Pulmonary artery endothelial cell (primary cell): ENCODE measurements around the gene RABL6. TPM values are rescaled to one million over a fixed set of nuclear protein-coding genes. Genes with fewer than 3 reads are reported as not detected.
A peak's percentile ranks its signal among the peaks of the same experiment; 100 is the strongest.
"Not testable (repeated sequence)": the region's sequence is repeated elsewhere in the genome, so short reads cannot be mapped to it uniquely, and the experiment has no call there.

Experiments
- DNase-seq: peaks from one replicate; pipeline ENCODE4 v3.0.0-alpha.2; 2011; ENCODE audit warnings: low read depth, low spot score
- total RNA-seq: library from RNA; depleted of rRNA; stranded (reverse); fragments of >200 nt; gene quantifications from 2 replicates; pipeline ENCODE4 v1.2.3, GENCODE V29; 2014

RABL6 gene
- total RNA-seq, 1 donor from 2014 or later = 96.1 TPM

DNA sequence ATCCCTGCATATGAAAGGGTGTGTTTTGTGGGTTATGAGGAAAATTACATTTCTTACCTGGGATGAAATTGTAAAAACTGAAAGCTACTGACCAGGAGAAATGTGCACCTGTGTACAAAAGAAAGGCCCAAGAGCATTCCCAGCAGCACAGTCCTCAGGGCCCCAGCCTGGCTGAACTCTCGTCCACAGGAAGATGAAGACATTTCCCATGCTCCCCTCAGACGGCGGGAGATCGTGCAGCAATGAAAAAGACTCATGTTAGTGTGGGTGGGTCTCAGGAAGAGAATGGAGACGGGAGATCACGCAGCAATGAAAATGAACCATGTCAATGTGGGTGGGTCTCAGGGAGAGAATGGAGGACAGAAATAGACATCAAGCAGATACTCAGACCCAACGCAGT, 30.8 kb upstream of the RABL6 start:
- DNase-seq = no peak

DNA sequence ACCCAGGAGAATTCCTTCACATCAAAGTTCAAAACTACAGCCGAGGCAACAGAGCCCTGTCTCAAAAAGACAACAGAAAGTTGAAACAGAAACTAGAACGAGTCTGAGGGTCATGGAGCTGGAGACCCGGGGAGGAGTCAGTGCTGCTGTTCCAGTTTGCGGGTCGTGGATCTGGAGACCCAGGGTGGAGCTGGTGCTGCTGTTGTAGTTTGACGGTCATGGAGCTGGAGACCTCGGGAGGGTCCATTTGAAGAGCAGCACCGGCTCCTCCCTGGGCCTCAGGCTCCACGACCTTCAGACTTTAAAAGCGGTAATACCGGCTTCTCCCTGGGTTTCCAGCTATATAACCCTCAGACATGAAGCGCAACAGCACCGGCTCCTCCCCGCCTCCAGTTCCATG, 30.4 kb upstream of the RABL6 start:
- DNase-seq = no peak

DNA sequence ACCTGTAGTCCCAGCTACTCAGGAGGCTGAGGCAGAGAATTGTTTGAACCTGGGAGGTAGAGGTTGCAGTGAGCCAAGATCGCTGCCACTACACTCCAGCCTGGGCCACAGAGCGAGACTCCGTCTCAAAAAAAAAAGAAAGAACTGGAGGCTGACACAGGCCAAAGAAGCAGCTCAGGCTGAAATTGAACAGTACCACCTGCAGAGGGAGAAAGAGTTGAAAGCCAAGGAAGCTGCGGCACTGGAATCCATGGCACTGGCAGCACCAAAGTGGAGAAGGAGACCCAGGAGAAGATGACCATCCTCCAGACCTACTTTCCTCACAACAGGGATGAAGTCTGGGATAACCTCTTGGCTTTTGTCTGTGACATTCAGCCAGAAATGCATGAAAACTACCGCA, 27.9 kb upstream of the RABL6 start:
- no peak for DNase-seq

DNA sequence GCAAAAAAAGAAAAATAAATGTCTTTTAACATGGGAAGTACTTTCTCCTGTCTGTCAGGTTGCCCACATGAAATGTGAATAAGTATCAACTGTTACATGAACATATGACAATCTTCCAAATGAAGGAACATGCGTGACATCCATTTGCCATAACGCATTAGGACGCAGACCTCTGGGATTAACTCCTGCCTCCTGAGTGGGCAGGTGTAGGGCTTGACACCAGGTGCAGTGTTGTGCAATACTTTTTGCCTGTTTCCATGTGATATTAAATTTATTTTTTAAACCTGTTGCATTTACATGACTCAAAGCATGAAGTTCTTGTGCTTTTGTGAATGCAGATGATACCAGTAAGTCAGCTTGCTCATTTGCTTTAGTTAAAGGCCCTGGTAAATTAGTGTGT, 25.3 kb upstream of the RABL6 start:
- no peak for DNase-seq

DNA sequence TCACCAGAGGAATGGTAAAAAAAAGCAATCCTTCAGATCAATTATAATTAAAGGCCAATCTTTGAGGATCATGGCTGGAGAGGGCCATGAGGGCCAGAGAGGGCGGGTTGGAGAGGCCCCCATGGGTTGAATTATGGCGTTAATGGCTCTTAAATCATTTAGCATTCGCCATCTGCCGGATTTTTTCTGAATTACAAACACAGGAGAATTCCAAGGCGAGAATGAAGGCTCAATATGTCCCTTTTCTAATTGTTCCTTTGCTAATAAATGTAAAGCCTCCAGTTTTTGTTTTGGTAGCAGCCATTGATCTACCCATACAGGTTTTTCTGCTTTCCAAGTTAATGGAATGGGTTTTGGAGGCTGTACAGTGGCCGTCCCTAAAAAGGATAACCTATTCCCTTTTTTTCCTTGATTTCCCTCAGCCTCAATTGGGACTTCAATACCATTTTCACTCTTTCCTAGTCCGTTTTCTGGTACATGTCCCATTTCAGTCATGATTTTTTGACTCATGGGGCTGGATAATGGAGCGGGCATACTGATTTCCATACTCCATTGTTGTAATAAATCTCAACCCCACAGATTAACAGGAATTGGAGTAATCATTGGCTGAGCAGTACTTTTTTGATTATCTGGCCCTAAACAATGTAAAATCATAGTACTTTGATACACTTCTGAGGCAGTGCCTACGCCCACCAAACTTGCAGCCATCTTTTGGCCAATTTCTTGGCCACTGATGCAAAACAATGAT, 23.3 kb upstream of the RABL6 start:
- DNase-seq = no peak

DNA sequence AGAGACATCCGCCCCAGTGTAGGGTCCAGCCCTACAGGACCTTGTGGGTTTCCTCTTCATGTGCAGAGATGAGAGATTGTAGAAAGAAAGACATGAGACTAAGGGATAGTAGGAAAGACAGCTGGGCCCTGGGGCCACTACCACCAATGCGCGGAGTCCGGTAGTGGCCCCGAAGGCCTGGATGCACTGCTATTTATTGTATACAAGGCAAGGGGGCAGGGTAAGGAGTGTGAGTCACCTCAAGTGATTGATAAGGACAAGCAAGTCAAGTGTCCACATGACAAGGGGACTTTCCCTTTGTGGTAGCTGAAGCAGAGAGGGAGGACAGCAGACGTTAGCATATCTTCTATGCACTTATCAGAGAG, 22.8 kb upstream of the RABL6 start:
- no peak for DNase-seq

DNA sequence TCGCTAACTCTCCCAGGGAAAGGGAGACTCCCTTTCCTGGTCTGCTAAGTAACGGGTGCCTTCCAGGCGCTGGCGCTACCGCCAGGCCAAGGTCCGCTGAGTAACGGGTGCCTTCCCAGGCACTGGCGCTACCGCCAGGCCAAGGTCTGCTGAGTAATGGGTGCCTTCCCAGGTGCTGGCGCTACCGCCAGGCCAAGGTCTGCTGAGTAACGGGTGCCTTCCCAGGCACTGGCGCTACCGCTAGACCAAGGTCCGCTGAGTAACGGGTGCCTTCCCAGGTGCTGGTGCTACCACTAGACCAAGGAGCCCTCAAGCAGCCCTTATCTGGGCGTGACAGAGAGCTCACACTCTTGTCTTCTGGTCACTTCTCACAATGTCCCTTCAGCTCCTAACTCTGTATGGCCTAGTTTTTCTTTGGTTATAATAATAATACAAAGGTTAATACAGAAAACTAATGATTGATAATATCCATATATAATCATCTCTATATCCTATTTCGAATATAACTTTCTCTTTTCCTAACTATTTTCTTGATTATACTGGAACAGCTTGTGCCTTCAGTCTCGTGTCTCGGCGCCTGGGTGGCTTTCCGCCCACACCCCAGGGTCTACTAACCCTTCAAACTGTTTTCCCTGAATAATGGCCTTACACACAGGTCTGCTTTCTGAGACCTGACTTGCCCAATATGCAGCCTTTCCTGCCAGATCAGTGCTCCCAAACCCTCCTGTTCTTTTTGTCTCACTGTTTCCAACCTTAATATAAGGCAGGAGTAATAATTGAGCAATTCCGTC, 22.0 kb upstream of the RABL6 start:
- not testable (repeated sequence) for DNase-seq

DNA sequence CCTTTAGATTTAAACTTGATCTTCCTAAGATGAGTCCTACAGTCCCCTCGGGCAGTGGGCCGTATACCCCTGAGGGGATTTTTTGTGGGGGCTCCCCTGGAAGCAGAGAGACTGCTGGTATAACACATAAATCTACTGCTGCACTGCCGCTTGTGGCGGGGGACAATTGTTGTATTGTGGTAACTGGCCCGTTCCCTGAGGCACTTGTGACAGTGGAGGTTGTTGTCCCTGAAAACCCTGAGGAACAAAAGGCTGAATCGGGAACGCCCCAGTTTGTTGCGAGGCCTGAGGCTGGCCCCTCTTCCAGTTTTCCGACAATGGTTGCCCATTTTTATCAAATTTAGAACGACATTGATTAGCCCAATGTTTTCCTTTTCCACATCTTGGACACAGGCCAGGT, 21.3 kb upstream of the RABL6 start:
- DNase-seq = no peak

DNA sequence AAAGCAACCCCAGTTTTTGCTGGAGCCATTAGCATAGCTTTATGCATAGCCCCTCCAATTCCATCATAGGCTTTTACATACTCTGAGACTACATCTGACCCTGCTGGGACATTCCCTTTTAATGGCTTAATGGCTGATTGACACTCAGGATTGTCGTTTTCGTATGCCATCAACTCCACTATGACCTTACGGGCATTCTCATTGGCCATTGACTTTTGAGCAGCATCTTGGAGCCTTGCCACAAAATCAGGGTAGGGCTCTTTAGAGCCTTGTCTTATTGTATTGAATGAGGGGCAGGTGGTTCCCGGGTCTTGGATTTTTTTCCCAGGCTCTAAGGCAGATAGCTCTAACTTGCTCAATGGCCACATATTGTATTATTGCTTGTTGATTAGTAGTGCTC, 20.8 kb upstream of the RABL6 start:
- DNase-seq = not testable (repeated sequence)

DNA sequence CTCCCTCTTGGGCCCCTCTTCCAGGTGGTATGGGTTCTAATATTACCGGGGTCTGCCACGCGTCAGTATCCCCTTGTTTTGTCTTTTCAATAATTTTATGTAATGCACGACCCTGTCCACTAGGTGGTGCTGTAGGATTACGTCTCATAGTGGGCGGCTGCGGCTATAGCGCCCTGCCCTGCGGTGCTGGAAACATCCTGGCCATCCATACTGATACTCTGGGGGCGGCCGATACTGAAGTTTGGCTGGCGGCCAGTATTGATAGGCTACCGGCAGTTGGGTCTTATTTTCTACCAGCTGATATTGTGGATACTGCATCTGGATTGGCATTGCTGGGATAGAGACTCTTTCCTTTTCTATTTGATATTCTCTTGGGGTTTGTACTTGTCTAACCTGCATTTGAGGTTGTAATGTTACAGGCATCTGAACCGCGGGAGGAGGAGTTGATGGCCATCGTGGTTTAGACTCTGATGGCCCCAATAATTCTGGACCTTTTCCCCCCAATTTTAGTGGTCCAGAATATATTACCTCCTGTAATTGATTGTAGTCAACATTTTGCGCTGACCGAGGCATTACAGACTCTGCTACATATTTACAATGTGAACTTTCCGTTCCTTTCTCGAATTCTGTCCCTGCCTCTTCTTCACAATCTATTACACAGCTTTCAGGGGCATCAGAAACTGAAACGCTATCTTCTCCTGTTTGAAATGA, 19.9 kb upstream of the RABL6 start:
- DNase-seq = no peak

DNA sequence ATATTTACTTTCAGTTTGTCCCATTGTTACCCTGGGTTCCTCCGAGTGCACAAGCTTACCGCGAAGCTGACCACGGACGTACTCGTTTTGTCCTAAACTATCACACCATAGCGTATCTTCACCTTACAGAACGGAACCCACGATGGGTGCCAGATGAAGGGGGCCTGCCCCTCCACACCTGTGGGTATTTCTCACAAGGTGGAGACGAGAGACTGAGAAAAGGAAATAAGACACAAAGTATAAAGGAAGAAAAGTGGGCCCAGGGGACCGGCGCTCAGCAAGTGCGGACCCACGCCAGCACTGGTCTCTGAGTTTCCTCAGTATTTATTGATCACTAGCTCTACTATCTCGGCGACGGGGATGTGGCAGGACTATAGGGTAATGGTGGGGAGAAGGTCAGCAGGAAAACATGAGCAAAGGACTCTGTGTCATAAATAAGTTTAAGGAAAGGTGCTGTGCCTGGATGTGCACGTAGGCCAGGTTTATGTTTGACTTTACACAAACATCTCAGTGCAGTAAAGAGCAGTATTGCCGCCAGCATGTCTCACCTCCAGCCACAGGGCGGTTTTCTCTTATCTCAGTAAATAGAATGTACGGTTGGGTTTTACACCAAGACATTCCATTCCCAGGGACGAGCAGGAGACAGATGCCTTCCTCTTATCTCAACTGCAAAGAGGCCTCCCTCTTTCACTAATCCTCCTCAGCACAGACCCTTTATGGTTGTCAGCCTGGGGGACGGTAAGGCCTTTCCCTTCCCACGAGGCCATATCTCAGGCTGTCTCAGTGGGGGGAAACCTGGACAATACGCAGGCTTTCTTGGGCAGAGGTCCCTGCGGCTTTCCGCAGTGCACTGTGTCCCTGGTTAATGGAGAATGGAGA, 18.9 kb upstream of the RABL6 start:
- DNase-seq = not testable (repeated sequence)

DNA sequence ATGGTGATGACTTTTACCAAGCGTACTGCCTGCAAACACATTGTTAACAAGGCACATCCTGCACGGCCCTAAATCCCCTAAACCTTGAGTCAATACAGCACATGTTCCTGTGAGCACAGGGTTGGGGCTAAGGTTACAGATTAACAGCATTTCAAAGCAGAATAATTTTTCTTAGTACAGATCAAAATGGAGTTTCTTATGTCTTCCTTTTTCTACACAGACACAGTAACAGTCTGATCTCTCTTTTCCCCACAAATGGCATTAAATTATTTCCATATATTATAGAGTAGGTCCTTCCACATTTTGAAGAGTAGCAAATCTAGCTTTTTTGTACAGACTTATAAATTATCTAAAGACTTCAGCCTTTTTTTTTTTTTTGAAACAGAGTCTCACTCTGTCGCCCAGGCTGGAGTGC, 18.2 kb upstream of the RABL6 start:
- no peak for DNase-seq

DNA sequence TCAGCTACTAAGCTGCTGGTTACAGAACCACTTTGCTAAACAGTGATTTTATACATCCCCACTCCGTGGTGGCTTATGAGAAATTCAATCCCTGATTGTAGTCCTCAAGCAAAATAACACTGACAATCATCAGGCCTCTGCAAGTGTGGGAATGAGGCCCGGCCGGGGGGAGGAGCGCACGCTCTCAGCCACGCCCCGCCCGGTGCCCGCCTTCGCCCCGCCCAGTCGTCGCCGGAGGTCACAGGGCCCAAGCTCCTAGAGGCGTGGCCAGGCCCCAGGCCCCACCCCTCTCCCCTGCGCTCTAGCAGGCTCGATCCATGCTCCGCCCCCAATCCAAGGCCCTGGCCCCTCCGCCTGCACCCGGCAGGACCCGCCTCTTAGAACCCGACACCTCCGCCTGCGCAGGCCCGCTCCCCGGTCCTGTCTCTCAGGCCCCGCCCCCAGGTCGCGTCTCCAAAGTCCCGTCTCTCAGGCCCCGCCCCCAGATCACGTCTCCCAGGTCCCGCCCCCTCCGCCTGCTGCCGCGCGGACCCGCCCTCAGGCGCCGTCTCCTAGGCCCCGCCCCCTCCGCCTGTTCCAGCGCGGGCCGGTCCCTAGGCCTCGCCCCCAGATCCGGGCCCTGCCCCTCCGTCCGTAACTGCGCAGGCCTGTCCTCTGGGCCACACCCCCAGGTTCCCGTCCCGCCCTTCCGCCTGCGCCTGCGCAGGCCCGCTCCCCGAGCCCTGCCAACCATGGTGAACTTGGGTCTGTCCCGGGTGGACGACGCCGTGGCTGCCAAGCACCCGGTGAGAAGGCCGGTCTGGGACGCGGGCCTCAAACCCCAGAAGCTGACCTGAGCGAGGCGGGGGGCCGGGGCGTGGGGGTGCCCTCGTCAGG, 16.9 kb upstream of the RABL6 start, which contains the start of gene TMEM141:
Gene TMEM141, plus strand, starts transcription at position 705 of the 876 bp plus-strand sequence. Its CDS starts 27 bp downstream, at position 732.
- peak; percentile 94 for DNase-seq

DNA sequence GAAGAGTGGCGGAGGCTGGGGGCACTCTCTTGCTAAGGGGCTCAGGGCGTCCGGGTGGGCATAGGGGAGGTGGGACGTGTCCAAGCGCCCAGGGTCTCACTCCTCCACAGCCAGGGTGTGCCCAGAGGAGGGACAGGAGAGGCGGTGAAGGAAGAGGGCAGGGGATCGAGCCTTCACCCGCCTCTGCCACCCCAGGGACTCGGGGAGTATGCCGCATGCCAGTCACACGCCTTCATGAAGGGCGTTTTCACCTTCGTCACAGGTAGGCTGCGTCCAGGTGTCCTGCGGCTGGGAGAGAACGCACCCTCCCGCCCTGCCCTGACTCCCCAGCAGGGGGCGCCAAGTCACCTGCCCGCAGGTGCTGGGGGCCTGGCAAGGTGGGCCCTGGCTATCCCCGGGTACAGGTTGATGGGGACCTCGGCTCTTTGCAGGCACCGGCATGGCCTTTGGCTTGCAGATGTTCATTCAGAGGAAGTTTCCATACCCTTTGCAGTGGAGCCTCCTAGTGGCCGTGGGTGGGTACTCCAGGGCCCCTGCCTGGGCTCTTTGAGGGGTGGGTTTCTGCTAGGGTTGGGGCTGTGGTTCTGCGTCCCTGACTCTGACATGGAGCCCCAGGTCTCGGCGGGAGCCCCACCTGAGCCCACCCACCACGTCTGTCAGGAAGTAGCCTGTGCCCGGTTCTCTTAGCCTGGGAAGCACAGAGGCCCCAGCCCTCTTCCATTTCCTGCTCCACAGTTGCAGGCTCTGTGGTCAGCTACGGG, 16.1 kb upstream of the RABL6 start:
- no peak for DNase-seq

DNA sequence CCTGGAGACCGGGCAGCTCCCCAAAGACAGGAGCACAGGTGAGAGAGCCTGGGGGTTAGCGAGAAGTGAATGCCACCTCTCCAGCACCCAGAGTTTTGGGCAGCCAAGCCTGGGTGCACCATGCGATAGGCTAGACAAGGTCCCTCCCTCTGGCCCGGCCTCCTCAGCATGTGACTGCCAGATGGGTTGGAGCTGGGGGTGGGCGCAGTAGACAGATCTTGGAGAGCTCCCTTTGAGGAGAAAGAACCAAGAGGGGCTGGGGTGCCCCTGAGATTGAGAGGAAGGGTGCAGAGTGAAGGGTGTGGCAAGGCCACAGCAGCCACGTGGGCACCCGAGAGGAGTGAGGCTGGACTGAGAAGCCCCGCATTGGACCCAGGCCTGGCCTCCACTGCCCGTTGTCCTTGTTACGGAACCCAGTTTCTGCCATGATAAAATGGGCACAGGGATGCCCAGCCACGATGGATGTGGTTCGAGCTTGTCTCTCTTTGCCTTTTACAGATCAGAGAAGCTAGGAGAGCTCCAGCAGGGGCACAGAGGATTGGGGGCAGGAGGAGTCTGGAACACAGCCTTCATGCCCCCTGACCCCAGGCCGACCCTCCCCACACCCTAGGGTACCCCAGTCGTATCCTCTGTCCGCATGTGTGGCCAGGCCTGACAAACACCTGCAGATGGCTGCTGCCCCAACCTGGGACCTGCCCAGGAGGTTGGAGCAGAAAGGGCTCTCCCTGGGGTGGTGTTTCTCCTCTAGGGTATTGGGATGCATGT, 15.2 kb upstream of the RABL6 start:
- no peak for DNase-seq

DNA sequence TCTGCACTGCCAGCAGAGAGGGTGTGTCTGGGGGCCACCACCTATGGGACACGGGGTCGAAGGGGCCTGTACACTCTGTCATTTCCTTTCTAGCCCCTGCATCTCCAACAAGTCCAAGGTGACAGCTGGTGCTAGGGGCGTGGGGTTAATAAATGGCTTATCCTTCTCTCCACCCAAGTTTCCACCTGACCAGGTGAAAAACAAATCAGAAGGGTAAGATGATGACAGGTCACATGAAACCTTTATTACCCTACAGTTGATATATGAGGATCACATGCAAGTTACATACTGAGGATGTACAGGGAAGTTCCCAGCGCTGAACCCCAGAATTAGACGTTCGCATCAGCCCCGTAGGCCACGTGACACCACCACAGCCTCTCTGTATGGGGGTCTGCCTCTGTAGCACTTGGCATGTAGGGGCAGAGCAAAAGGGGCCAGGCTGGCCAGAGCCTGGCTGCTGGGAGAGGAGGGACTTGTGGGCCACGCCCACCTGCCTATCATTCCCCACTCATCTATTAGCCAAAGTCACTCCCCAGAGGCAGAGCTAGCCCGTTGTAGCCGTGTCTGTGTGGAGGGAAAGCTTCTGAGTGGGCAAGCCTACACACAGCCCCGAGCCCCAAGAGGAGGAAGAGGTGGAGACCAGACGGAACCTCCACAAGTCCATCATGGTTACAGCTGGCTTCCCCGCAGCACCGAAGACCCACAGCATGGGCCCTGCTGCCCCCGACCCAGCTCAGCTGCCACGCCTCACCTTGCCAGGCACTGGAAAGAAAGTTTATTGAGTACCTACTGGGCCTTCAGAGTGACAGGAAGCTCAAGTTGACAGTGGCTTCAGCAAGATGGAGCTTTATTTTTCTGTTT, 14.4 kb upstream of the RABL6 start:
- DNase-seq = no peak

DNA sequence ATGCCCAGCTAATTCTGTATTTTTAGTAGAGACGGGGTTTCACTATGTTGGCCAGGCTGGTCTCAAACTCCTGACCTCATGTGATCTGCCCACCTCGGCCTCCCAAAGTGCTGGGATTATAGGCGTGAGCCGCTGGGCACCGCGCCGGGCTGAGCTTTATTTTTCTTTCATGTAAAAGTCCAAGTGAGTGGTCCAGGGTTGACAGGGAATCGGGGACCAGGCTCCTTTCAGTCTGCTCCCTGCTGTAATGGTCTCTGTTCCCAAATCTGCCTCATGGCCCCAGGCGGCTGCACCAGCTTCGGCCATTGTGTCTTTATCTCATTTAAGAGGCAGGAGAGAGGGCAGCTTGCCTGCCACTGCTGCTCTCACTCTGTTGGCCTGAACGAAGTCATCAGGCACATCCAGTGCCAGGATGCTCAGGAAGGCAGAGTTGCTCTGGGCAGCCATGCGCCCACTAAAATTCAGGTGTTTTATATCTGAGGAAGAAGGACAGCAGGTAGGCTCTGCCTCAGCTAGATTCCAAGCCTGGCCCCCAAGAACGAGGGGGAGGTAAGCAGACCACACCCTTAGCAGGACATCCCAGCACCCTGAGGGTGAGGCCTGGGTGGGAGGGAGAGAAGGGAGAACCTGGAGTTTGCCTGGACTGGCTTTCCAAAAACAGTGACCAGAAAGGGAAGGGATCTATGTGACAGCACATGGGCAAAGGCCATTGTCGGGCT, 13.3 kb upstream of the RABL6 start:
- no peak for DNase-seq
